Motor neuron (in vitro differentiated cells): ENCODE results near the gene IL4R. TPM values are rescaled to one million over a fixed set of nuclear protein-coding genes. Genes with fewer than 3 reads are reported as not detected.

ENCODE experiments used
- ATAC-seq, 8 experiments: fragments of 200-7000 bp; cut with Tn5 transposase; replicated peaks in 6 of 8; 2 replicates each; pipeline ENCODE4 v1.8.0; 2021; ENCODE audit warnings: mild to moderate bottlenecking in 8 of 8, moderate library complexity in 8 of 8
- H3K27ac ChIP-seq, 2 donors: fragments of 250-450 bp; sonication (Bioruptor Pico); 2 replicates each; pipeline ENCODE4 v1.9.0; 2021; ENCODE audit warnings: antibody characterized with exemption in 2 of 2, mild to moderate bottlenecking in 2 of 2, moderate library complexity in 1 of 2
- H3K4me1 ChIP-seq, 2 donors: fragments of 250-450 bp; sonication (Bioruptor Pico); replicated peaks in 1 of 2; 2 replicates each; pipeline ENCODE4 v1.6.1; 2021; ENCODE audit warnings: antibody characterized with exemption in 2 of 2, mild to moderate bottlenecking in 2 of 2, moderate library complexity in 1 of 2
- H3K4me3 ChIP-seq, 5 donors: fragments of 250-450 bp; sonication (Bioruptor Pico); 2 replicates each; pipeline ENCODE4 v1.9.0; 2021; ENCODE audit warnings: antibody characterized with exemption in 5 of 5, mild to moderate bottlenecking in 5 of 5, moderate library complexity in 4 of 5
- WGBS, 10 experiments: fragments of 450-650 bp; shearing (Covaris generic); methylation state at CpG; one replicate each; pipeline ENCODE4 v1.0.0; 2022; 5-methylcytosine and 5-hydroxymethylcytosine counted together
- in situ Hi-C, 9 experiments: fragments of 400-800 bp; cut with MboI; loops; one replicate each; pipeline ENCODE4 v1.15.0; 2021; ENCODE audit warnings: low sequenced_read_pairs in 9 of 9, low pct_unique_long_range_greater_than_20kb in 2 of 9; ENCODE audit not compliant: unreplicated experiment in 9 of 9
- total RNA-seq, 8 experiments: library from RNA; unstranded; fragments of 300-600 nt; gene quantifications; 2 replicates each; pipeline versions ENCODE4 v1.2.3 to v1.2.4, GENCODE V29; 2022

Gene IL4R
- total RNA-seq, 8 experiments from 2014 or later: 0.33 to 14.6 (median 4.3) TPM

DNA sequence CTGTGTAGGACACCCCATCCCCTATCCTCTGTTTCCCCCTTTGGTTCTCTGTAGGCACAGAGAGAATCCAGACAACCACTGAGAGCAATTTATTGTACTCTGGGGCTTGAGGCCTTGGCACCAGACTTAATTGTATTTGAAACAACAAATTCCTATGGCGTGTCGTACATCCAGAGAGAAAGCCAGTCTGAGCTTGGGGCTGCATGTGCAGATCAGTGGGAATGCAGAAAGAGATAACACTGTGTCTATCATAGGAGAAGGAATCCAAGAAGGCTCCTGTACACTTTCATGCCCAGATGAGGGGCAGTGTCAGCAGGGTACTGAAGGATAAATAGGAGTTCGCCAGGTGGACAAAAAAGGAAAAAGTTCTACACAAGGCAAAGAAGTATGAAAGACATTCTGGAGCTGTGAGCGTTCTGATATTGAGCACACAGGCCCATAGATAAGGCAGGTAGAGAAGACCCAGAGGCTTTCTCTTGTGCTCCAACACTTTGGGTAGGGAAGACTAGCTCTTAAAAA, 22.0 kb upstream of the IL4R start:
- Histone ChIP-seq H3K4me1 (no peaks in the 10 kb centered on the region), H3K4me3 (no peak overlapping the region), H3K27ac (no peak overlapping the region)
- 40 to 100% (median 82%) methylated on average over 1 to 4 of the region's 4 CpGs for WGBS, 10 experiments
- in situ Hi-C loops: loop anchor here in 1 of 9 experiments (10.0 kb wide), 1 partner anchor 63 kb away; no protein-coding TSS in a partner anchor
- ATAC-seq: no peak

- WGBS, 10 experiments: 10 to 60% (median 50%) methylated on average over 1 to 5 of the region's 5 CpGs; no CpG with 5 or more reads in 2 of the 10 experiments
These were observed 20.4 kb upstream of the IL4R start for GRCh38 chr16:27293343-27293742.

GRCh38 chr16:27298132-27298531, 15.6 kb upstream of the IL4R start:
- H3K4me3 ChIP-seq: no peak overlapping the region
- no peaks in the 10 kb centered on the region for H3K4me1 ChIP-seq
- no peak for ATAC-seq
- in situ Hi-C loops: loop anchor here in 1 of 9 experiments (10.0 kb wide), 1 partner anchor 57 kb away; no protein-coding TSS in a partner anchor
- H3K27ac ChIP-seq: no peak overlapping the region
- 50 to 100% (median 94%) methylated on average over 2 to 5 of the region's 5 CpGs; no CpG with 5 or more reads in 1 of the 10 experiments for WGBS, 10 experiments

More at GRCh38 chr16:27293343-27293742, 20.4 kb upstream of the IL4R start:
- no peak overlapping the region for H3K27ac ChIP-seq
- H3K4me1 ChIP-seq: no peaks in the 10 kb centered on the region
- in situ Hi-C loops: loop anchor here in 1 of 9 experiments (10.0 kb wide), 1 partner anchor 61 kb away; no protein-coding TSS in a partner anchor
- H3K4me3 ChIP-seq: no peak overlapping the region
- no peak for ATAC-seq

- 20 to 100% (median 80%) methylated on average over 2 to 3 of the region's 3 CpGs; no CpG with 5 or more reads in 3 of the 10 experiments for WGBS, 10 experiments
- no peak overlapping the region for H3K27ac ChIP-seq
- no peak overlapping the region for H3K4me3 ChIP-seq
- peak in 3 of 8 experiments; percentile 32 to 74 (median 51) for ATAC-seq
- no peaks in the 10 kb centered on the region for H3K4me1 ChIP-seq
- in situ Hi-C loops: no loop called here
These were observed 12.4 kb upstream of the IL4R start for GRCh38 chr16:27301236-27301861.

DNA sequence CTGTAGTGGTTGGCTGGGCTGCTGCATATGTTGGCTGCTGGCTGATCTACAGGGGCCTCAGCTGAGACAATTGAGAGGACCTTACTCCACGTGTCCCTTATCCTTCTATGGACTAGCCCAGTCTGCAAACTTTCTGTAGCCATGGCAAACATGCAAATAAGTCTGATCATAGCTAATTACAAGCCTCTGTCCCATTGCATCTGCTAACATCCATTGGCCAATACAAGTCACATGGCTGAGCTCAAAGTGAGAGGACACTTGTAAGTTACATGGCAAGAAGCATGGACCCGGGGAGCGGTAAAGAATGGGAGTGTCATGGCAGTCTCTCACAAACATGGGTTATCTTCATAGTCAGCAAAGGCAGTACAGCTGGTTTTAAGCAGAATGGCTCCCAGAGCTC, 11.6 kb upstream of the IL4R start:
- in situ Hi-C loops: no loop called here
- Histone ChIP-seq H3K4me1 (no peaks in the 10 kb centered on the region), H3K4me3 (no peak overlapping the region), H3K27ac (no peak overlapping the region)
- 0 to 100% (median 44%) methylated on average over 1 of the region's 3 CpGs; no CpG with 5 or more reads in 7 of the 10 experiments for WGBS, 10 experiments
- peak in 3 of 8 experiments; percentile 21 to 46 (median 41) for ATAC-seq

GRCh38 chr16:27303256-27304100, 10.3 kb upstream of the IL4R start:
- Histone ChIP-seq H3K4me3 (no peak overlapping the region), H3K4me1 (no peaks in the 10 kb centered on the region), H3K27ac (no peak overlapping the region)
- WGBS, 10 experiments: 60 to 100% (median 80%) methylated on average over 1 to 11 of the region's 12 CpGs; no CpG with 5 or more reads in 4 of the 10 experiments
- in situ Hi-C loops: no loop called here
- no peak for ATAC-seq

- ATAC-seq: no peak
- in situ Hi-C loops: no loop called here
- Histone ChIP-seq H3K4me1 (no peaks in the 10 kb centered on the region), H3K27ac (no peak overlapping the region), H3K4me3 (no peak overlapping the region)
- WGBS, 10 experiments: 33 to 100% (median 61%) methylated on average over 1 to 2 of the region's 2 CpGs; no CpG with 5 or more reads in 4 of the 10 experiments
These were observed 9.7 kb upstream of the IL4R start for GRCh38 chr16:27304102-27304501.

- in situ Hi-C loops: no loop called here
- no peak overlapping the region for H3K4me3 ChIP-seq
- 14 to 88% (median 48%) methylated on average over 1 to 5 of the region's 5 CpGs for WGBS, 10 experiments
- ATAC-seq: no peak
- H3K4me1 ChIP-seq: no peaks in the 10 kb centered on the region
- H3K27ac ChIP-seq: no peak overlapping the region
These were observed 8.7 kb upstream of the IL4R start for GRCh38 chr16:27304881-27305745.

DNA sequence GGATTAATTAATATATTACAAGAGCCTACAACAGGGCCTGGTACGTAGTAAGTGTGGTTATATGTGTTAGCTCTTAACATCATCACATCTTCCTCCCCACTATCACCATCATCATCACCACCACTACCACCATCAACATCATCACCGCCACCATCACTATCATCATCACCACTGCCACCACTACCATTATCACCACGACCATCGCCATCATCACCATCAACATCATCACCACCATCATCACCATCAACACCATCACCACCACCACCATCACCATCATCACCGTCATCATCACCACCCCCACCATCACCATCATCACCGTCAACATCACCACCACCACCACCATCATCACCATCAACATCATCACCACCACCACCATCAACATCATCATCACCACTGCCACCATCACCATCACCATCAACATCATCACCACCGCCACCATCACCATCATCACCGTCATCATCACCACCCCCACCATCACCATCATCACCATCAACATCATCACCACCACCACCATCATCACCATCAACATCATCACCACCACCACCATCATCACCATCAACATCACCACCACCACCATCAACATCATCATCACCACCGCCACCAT, 7.8 kb upstream of the IL4R start:
- ATAC-seq: no peak
- Histone ChIP-seq H3K4me3 (no peak overlapping the region), H3K4me1 (no peaks in the 10 kb centered on the region), H3K27ac (no peak overlapping the region)
- 54 to 100% (median 92%) methylated on average over 1 to 5 of the region's 9 CpGs; no CpG with 5 or more reads in 2 of the 10 experiments for WGBS, 10 experiments
- in situ Hi-C loops: no loop called here

DNA sequence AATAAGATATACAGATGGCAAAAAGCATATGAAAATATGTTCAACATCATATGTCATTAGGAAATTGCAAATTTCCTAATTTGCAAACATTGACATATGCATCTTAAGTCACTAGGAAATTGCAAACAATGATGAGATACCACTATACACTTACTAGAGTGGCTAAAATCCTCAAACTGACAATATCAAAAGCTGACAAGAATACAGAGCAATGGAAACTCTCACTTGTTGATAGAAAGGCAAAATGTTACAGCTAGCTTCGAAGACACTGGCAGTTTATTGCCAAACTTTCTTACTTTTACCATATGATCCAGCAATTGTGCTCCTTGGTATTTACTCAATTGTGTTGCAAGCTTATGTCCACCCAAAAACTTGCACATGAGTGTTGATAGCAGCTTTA, 5.0 kb upstream of the IL4R start:
- ATAC-seq: no peak
- 0 to 100% (median 65%) methylated on average over 1 of the region's 1 CpG; no CpG with 5 or more reads in 4 of the 10 experiments for WGBS, 10 experiments

DNA sequence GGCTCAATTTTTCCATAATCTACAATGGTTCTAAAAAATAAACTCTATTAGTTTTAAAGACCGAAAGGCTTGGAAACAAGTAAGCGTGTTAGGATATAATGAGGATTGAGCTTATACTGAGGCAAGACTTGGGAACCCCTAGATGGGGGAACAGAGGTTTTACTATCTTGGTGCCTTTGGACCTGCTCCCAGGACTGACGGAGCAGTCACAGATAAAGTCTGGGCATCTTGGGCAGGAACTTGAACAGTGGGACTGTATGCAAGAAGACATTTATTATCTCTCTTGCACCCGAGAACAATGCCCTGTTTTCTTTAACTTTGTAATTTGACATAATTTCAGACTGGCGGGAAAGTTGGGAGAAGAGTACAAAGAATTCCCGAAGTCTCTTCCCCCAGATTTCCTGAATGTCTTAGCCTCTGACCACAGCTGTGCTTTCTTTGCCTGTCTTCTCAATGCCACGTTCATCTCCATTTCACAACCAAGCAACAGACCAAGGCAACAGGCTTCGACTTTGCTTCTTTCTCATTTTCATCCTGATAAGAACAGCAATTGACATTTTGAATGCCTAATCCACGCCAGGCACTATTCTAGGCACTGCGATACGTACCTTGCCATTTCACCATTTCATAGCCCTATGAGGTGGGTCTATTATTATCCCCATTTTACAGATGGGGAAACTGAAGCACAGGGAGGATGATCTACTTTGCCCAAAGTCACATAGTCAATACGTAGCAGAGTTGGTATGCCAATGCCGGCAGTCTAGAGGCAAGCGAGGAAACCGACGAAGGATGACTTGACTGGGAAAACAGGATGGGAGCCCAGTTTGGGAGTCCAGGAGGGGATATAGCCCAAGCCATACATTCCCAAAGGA, 3.0 kb upstream of the IL4R start:
- in situ Hi-C loops: no loop called here
- ATAC-seq: no peak
- H3K4me1 ChIP-seq: peaks cover 0 to 4% of the 10 kb centered on the region in 2 donors
- no peak overlapping the region for H3K27ac ChIP-seq
- WGBS, 10 experiments: 31 to 97% (median 81%) methylated on average over 2 to 12 of the region's 16 CpGs
- no peak overlapping the region for H3K4me3 ChIP-seq

More for the DNA sequence above, 5.0 kb upstream of the IL4R start:
- in situ Hi-C loops: no loop called here
- Histone ChIP-seq H3K27ac (no peak overlapping the region), H3K4me3 (no peak overlapping the region), H3K4me1 (peaks cover 0 to 4% of the 10 kb centered on the region in 2 donors)
